ENCODE measurements around the gene TRAPPC2L. TPM values are rescaled to one million over a fixed set of nuclear protein-coding genes. Genes with fewer than 3 reads are reported as not detected.

Gene TRAPPC2L
- total and polyA plus RNA-seq, 12 donors, result 37.5 to 63.3 (median 50.9) TPM

GRCh38 chr16:88847654-88848053, 9.3 kb upstream of the TRAPPC2L start:
- Histone ChIP-seq H3K27me3 (no peaks in the 10 kb centered on the region), H3K36me3 (peaks cover 0 to 49% (median 0%) of the 10 kb centered on the region in 9 donors), H3K4me1 (peaks cover 0 to under 1% (median 0%) of the 10 kb centered on the region in 9 donors), H3K9me3 (no peaks in the 10 kb centered on the region), H3K27ac (no peak overlapping the region), H3K4me3 (no peak overlapping the region)
- DNase-seq (no peak), ATAC-seq (no peak)
- intact Hi-C loops (cut with DNase I), result no loop called here
- no peak for TF ChIP-seq CTCF (IDR thresholded peaks at IDR 0.05)
- WGBS, 2 donors, result 91 to 97% methylated on average over 18 of the region's 18 CpGs

- no peak for ATAC-seq
Measured at GRCh38 chr16:88848557-88848956, 8.4 kb upstream of the TRAPPC2L start.

GRCh38 chr16:88850531-88851199, 6.3 kb upstream of the TRAPPC2L start:
- peaks cover 0 to 49% (median 0%) of the 10 kb centered on the region in 9 donors for H3K36me3 ChIP-seq
- WGBS, 2 donors, result 94 to 95% methylated on average over 33 of the region's 33 CpGs
- TF ChIP-seq CTCF (IDR thresholded peaks at IDR 0.05), result no peak
- no peaks in the 10 kb centered on the region for H3K27me3 ChIP-seq
- peaks cover 0 to 31% (median 4%) of the 10 kb centered on the region in 9 donors for H3K4me1 ChIP-seq
- H3K9me3 ChIP-seq, result no peaks in the 10 kb centered on the region
- no peak overlapping the region for H3K27ac ChIP-seq
- ATAC-seq (no peak), DNase-seq (no peak)
- intact Hi-C loops (cut with DNase I), result loop anchor here in 1 of 10 donors (5.0 kb wide), 1 partner anchor 33 kb away; no protein-coding TSS in a partner anchor
- H3K4me3 ChIP-seq, result no peak overlapping the region

More at GRCh38 chr16:88848557-88848956, 8.4 kb upstream of the TRAPPC2L start:
- DNase-seq, result no peak
- TF ChIP-seq CTCF (IDR thresholded peaks at IDR 0.05), result no peak
- H3K36me3 ChIP-seq, result peaks cover 0 to 41% (median 0%) of the 10 kb centered on the region in 9 donors
- WGBS, 2 donors, result 91 to 94% methylated on average over 21 of the region's 21 CpGs
- H3K9me3 ChIP-seq, result no peaks in the 10 kb centered on the region
- H3K27me3 ChIP-seq, result no peaks in the 10 kb centered on the region
- intact Hi-C loops (cut with DNase I), result no loop called here
- peaks cover 0 to 10% (median 0%) of the 10 kb centered on the region in 9 donors for H3K4me1 ChIP-seq
- no peak overlapping the region for H3K4me3 ChIP-seq
- H3K27ac ChIP-seq, result no peak overlapping the region

- Histone ChIP-seq H3K27me3 (no peaks in the 10 kb centered on the region), H3K4me3 (no peak overlapping the region), H3K36me3 (peaks cover 0 to 49% (median 0%) of the 10 kb centered on the region in 9 donors), H3K9me3 (no peaks in the 10 kb centered on the region), H3K4me1 (peaks cover 4 to 38% (median 11%) of the 10 kb centered on the region in 9 donors), H3K27ac (no peak overlapping the region)
- ATAC-seq, result no peak
- DNase-seq, result no peak
- TF ChIP-seq CTCF (IDR thresholded peaks at IDR 0.05), result no peak
- WGBS, 2 donors, result 91 to 95% methylated on average over 19 of the region's 19 CpGs
- intact Hi-C loops (cut with DNase I), result loop anchor here in 1 of 10 donors (5.0 kb wide), 1 partner anchor 34 kb away; no protein-coding TSS in a partner anchor
Measured at GRCh38 chr16:88851616-88852015, 5.3 kb upstream of the TRAPPC2L start.

Data from heart right ventricle (tissue), 16 donors.